RCC 7860 (cell line): ENCODE measurements around the gene SEPTIN5.
"Not testable (repeated sequence)": the region's sequence is repeated elsewhere in the genome, so short reads cannot be mapped to it uniquely, and the experiment has no call there.

Experiments
- DNase-seq: peaks from one replicate; pipeline ENCODE4 v3.0.0-alpha.2; 2015; ENCODE audit warnings: low spot score
- FAIRE-seq: peaks from 2 replicates; lab custom pipeline; 2012; peaks lifted over from hg19 to GRCh38; lab: Jason Lieb, UNC

The SEPTIN5 gene

GRCh38 chr22:19719488-19720021, 5.3 kb downstream of the SEPTIN5 start:
- no peak for FAIRE-seq
- DNase-seq: no peak

GRCh38 chr22:19720150-19720827, 6.0 kb downstream of the SEPTIN5 start:
- DNase-seq: no peak
- no peak for FAIRE-seq

- FAIRE-seq: no peak
- DNase-seq: no peak
These were observed 6.7 kb downstream of the SEPTIN5 start for GRCh38 chr22:19720999-19721329.

DNA sequence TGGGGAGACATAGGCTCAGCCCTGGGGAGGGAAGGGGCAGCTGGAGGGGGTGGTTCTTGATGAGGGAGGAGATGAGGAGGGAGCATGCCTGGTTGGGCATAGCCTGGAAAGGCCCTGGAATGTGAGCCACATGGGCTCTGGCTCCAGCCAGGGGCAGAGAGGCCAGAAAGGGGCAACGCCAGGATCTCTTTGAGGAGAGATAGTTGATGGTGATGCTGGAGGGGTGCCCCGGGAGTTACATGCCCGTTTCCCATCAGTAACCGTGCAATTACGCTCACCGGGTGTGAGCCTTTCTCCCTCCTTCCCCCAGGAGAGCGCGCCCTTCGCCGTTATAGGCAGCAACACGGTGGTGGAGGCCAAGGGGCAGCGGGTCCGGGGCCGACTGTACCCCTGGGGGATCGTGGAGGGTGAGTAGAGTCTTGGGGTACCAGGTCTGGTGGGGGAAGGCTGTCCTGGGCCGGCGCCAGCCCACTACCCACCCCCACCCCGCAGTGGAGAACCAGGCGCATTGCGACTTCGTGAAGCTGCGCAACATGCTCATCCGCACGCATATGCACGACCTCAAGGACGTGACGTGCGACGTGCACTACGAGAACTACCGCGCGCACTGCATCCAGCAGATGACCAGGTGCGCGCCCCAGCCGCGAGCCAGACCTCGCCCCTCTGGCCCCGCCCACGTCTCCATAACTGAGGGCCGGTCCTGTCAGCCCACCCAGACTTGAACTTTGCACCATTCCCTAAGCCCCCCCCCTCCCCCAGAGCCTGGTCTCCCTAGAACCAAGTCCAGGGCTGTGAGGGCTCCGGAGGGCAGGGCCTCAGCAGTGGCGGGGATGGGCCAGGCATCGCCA, 7.3 kb downstream of the SEPTIN5 start:
- FAIRE-seq (no peak), DNase-seq (no peak)

- DNase-seq (no peak), FAIRE-seq (no peak)
These were observed 8.1 kb downstream of the SEPTIN5 start for GRCh38 chr22:19722178-19722981.

DNA sequence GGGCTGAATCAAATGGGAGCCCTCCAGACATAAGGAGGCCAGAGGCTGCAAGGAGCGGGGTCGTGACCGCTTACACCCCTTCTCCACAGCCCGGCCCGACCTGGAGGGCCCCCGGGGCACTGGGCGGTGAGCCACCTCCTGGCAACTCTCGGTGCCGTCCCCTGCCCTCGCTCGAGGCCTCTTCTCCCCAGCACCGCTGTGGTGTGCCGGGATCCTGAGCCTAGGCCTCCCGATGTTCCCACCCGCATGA, 8.6 kb downstream of the SEPTIN5 start:
- DNase-seq: no peak
- FAIRE-seq: no peak

- FAIRE-seq: no peak
- no peak for DNase-seq
These were observed 9.1 kb downstream of the SEPTIN5 start, which contains the start of gene GP1BB for GRCh38 chr22:19723232-19723982. GP1BB (plus strand) TSS chr22:19723539; CDS start chr22:19723570, 31 bp downstream.

- FAIRE-seq (no peak), DNase-seq (no peak)
These were observed 9.9 kb downstream of the SEPTIN5 start for GRCh38 chr22:19723983-19724827.

- DNase-seq: no peak
- FAIRE-seq: no peak
These were observed 10.8 kb downstream of the SEPTIN5 start for GRCh38 chr22:19724927-19725661.

DNA sequence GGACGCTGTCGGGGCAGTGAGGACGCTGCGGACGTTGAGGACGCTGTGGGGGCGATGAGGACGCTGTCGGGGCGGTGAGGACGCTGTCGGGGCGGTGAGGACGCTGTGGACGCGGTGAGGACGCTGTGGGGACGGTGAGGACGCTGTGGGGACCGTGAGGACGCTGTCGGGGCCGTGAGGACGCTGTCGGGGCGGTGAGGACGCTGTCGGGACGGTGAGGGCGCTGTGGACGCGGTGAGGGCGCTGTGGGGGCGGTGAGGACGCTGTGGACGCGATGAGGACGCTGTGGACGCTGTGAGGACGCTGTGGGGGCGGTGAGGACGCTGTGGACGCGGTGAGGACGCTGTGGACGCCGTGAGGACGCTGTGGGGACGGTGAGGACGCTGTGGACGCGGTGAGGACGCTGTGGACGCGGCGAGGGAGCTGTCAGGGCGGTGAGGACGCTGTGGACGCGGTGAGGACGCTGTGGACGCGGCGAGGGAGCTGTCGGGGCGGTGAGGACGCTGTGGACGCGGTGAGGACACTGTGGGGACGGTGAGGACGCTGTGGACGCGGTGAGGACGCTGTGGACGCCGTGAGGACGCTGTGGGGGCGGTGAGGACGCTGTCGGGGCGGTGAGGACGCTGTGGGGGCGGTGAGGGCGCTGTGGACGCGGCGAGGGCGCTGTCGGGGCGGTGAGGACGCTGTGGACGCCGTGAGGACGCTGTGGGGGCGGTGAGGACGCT, 11.9 kb downstream of the SEPTIN5 start:
- DNase-seq, FAIRE-seq: not testable (repeated sequence)

GRCh38 chr22:19727310-19728150, 13.2 kb downstream of the SEPTIN5 start:
- DNase-seq (no peak), FAIRE-seq (no peak)

- FAIRE-seq: no peak
These were observed 14.0 kb downstream of the SEPTIN5 start for GRCh38 chr22:19728271-19728670.

DNA sequence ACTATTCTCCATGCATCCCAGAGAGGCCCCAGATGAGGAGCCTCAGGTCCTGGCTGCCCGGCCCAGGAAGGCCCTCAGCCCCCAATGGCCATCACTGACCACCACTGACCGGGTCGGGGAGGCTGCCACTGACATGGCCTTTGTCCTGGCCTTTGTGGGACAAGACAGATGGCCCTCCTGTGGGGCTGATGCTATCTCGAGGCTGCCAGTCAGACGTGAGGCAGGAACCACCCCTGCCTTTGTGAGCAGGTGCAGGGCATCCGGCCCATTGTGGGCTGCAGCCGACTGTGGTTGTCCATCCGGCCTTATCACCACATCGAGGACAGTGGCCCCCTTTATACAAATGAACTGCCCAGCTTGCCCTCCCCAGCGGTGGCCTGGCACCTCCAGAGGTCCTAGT, 14.5 kb downstream of the SEPTIN5 start:
- FAIRE-seq (no peak), DNase-seq (no peak)

More at GRCh38 chr22:19728271-19728670, 14.0 kb downstream of the SEPTIN5 start:
- DNase-seq: no peak

DNA sequence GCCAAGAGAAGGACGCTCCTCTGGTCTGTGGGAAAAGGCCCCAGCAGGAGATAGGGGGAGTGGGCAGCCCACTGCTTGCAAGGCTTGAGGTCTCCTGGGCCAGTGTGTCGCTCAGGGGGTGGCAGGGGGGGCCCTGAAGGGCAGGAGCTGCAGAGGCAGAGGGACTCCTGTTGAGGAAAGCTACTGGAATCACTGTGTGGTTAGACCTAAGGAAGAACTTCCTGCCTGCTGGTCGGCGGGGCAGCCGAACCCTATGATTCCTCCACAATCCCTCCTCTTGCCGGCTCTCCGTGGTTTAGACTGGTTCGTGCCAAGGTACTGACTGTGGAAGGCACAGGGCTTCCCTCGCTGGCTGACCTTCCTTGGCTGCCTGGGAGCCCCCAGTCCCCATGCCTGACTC, 15.2 kb downstream of the SEPTIN5 start:
- DNase-seq: no peak
- FAIRE-seq: no peak

GRCh38 chr22:19730198-19730597, 15.9 kb downstream of the SEPTIN5 start:
- DNase-seq: no peak
- FAIRE-seq: no peak

DNA sequence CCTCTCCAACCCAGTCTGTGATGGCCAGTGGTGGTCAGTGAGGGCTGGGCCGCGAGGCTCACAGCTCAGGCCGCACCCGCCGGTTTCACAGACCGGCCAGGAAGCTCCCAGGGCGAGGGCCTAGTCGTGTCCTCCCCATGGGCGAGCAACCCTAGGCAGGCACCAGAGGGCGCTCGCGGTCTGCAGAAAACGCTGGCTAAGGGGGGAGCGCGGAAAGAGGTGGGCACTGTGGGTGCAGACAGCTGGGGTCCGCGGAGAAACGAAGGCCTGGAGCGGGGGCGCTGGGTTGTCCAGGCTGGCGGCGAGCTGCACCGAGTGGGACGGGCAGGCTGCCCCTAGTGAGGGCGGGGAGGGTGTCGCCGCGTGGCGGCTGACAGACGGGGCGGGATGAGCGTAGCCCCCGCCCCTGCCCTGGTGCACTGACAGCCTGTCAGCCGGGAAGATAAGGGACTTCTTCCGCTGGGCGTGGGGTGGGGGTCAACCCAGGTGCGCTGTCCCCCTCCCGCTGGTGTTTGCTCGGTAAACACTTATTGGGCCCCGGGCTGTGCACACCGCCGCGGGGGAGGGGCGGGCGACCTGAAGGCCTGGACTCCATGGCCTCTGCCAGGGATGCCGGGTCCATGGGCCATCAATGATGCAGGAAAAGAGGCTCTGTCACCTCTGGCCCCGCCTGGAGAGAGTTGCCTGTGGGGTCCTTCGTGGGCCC, 16.5 kb downstream of the SEPTIN5 start:
- FAIRE-seq (no peak), DNase-seq (peak; percentile 41)
